GM19372 (cell line): ENCODE measurements around the gene GRIA1.
"Not testable (repeated sequence)": the region's sequence is repeated elsewhere in the genome, so short reads cannot be mapped to it uniquely, and the experiment has no call there.

ENCODE experiments used
- ATAC-seq: cut with Tn5 transposase; IDR thresholded peaks from one replicate; pipeline ENCODE4 v1.9.1; 2021; ENCODE audit warnings: mild to moderate bottlenecking, low read depth, moderate library complexity; ENCODE audit not compliant: unreplicated experiment

Gene GRIA1

GRCh38 chr5:153807801-153808200 is 317.3 kb downstream of the GRIA1 start:
- no peak for ATAC-seq

- ATAC-seq: no peak
Observed at GRCh38 chr5:153809166-153809565, 318.7 kb downstream of the GRIA1 start.

GRCh38 chr5:153813901-153814300 is 323.4 kb downstream of the GRIA1 start:
- no peak for ATAC-seq

- ATAC-seq: no peak
Observed at GRCh38 chr5:153816870-153817269, 326.4 kb downstream of the GRIA1 start.

GRCh38 chr5:153818626-153819025 is 328.2 kb downstream of the GRIA1 start:
- ATAC-seq: no peak

- ATAC-seq: no peak
Observed at GRCh38 chr5:153823036-153823435, 332.6 kb downstream of the GRIA1 start.

GRCh38 chr5:153824909-153825308 is 334.4 kb downstream of the GRIA1 start:
- ATAC-seq: no peak

- ATAC-seq: no peak
Observed at GRCh38 chr5:153827397-153827796, 336.9 kb downstream of the GRIA1 start.

- no peak for ATAC-seq
Observed at GRCh38 chr5:153829510-153830065, 339.1 kb downstream of the GRIA1 start.

- ATAC-seq: peak; percentile 72
Observed at GRCh38 chr5:153831973-153832372, 341.5 kb downstream of the GRIA1 start.

- no peak for ATAC-seq
Observed at GRCh38 chr5:153835891-153836515, 345.5 kb downstream of the GRIA1 start.

- not testable (repeated sequence) for ATAC-seq
Observed at GRCh38 chr5:153849303-153850113, 359.0 kb downstream of the GRIA1 start.

GRCh38 chr5:153860195-153860886 is 369.9 kb downstream of the GRIA1 start:
- no peak for ATAC-seq

GRCh38 chr5:153862906-153863305 is 372.4 kb downstream of the GRIA1 start:
- not testable (repeated sequence) for ATAC-seq
